GM19025 (cell line): ENCODE measurements around the gene CISH.

Experiments used
- ATAC-seq: cut with Tn5 transposase; IDR thresholded peaks from one replicate; pipeline ENCODE4 v1.9.1; 2021; ENCODE audit warnings: mild to moderate bottlenecking, low read depth, moderate library complexity; ENCODE audit not compliant: unreplicated experiment

CISH gene, protein sequence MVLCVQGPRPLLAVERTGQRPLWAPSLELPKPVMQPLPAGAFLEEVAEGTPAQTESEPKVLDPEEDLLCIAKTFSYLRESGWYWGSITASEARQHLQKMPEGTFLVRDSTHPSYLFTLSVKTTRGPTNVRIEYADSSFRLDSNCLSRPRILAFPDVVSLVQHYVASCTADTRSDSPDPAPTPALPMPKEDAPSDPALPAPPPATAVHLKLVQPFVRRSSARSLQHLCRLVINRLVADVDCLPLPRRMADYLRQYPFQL

DNA sequence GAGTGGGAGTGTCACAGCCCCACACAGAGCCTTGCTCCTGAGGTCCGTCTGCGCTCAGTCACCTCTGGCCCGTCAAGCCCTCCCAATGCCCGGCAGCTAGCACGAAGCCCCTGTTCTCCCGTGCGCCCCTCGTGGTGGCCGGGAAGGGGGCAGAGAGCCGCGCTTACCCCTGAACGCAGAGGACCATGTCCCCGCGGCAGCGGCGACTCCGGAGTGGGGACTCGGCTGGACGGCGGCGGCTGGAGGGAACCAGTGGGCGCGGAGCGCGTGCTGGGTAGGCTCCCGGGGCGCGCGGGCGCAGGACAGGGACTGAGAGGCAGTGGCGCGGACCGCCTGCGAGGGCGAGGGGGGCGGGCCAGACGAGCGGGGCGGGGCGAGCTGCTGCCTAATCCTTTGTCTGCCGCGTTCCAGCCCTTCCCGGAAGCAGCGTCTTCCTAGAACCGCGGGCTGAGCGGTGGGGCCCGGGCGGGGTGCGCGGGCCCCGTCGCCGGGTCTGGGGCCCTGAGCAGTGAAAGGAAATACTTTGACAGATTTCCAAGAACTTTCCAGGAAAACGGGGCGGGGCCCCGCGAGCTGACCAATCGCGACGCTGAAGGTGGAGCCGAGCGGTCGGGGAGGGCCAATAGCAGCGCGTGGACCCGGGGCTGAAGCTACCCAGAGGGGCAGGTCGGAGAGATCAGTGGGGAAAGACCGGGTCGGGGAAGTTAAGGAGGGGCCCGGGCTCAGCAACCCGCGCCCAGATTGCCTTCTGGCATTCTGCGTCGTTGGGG lies at the start of gene CISH:
CISH (minus strand) TSS at position 311 of the 770 bp plus-strand sequence; CDS start at position 187, 124 bp downstream.
- ATAC-seq, result peak; percentile 83

DNA sequence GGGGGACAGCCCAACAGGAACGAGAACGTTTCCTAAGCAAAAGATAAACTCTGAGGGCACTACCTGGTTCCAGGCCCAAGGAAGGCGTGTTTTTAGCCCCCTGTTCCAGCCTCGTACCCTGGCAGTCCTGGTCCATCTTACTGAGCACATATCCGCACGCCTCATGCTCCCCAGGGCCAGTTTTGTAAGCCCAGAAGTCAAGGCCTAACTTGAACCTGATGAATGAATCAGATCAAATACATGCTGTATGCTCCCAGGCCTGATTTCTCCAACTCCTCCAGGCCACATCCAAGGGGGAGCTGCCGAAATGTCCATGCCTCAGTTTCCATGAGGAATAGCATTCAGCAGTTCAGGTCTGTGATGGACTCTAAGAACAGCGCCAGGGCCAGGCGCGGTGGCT lies 48.8 kb upstream of the CISH start:
- ATAC-seq, result no peak

DNA sequence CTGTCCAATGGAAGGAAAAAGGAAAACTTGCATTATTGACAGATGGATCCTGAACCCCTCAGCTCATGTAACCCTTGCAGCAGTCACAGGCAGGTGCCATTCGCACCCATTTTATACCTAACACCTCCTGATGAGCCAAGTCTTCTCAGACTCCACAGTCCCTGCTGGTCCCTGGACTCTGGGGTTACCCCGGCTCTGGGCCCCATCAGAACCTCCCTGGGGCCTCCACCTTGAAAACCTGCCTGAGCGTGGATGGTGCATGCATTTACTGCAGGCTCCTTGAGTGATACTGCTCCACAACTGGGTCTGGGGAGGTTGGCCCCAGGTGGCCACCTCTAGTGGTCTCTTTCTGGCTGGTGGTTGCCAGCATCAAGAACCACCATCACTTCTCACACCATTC lies 47.3 kb upstream of the CISH start:
- ATAC-seq, result no peak

DNA sequence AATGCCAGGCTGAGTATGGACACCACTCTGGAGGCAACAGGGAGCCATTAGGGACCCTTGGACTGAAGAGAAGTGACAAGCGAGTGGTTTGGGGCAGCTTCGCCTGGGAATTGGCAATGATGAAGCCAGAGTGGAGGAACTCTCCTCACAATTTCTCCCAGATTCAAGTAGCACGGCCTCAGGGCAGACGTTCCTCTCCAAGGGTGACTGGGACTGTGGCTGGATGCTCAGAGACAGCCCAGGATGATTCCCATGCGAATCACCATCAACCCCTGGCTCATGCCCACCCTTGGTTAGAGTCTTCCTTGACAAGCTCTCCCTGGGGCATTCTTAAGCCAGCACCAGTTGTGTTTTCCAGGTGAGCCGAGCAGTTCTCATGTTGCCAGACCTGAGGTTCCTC lies 46.8 kb upstream of the CISH start:
- no peak for ATAC-seq

DNA sequence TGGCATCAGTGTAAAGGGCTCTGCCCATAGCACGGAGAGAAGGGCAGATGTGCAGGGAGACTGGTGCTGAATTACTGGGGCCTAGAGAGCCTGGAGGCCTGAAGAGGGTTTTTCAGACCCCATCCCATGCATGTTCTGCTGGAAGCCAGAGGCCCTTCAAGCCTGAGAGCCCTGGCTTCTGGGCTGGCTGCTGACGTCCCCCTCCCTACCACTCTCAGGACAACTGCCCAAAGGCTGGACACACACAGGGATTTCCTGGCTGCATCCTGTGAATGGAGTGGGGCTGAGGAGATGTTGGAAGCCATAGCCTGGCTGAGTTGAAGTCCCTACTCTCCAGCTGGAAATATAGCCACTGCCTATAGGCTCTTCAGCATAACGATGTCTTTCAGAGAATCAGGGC lies 46.2 kb upstream of the CISH start:
- no peak for ATAC-seq

DNA sequence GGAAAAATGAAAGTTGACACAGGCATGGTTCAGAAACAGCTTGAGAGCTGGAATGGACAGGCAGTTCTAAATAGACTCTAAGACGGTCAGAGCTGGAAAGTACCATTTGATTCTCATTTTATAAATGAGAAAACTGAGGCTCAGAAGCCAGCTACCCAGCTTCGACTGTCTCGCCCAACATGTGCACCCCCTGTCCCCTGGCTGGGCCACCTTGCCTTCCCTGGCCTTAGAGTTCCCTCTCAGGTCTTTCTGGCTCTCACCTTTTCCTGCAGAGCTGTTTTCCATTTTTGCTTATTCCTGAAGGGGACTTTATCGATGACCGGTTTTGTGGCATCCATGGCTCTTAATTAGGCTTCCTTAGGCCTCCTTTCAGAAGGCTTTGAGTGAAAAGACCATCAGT lies 45.8 kb upstream of the CISH start:
- ATAC-seq, result no peak

DNA sequence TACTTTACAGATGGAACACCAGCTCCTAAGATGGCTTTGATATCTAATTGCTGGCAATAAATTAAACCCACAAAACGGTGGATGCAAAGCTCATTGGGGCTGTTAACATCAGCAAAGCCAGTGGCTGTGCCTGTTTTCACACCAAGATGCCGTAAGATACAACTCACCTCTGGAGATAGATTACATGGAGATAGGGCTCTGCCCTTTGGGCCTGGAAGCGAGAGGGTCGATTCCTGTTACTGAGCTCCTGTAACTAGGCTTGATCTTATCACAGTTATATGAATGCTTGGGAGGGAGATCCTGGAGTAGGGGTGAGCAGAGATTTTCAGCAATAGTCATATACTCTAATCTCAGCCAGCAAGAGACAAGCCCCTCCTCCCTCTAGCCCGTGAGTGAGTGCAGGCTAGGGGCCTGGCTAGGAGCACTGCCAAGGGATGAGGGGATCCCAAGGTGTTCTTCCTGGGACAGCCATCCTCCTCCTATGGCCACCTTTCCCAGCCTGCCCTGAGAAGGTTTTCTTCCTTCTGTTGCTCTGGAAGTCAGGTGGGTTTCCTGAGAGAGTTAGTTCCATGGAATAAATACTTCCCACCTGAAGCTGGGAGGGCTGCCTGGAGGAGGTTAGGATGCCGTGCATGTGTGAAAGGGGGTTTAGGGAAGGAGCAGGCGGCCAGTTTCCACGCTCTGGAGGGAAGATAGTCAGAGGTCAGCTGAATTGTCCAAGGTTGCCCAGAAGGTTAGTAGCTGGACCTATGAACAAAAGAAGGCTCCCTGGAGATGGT lies 45.0 kb upstream of the CISH start:
- no peak for ATAC-seq

DNA sequence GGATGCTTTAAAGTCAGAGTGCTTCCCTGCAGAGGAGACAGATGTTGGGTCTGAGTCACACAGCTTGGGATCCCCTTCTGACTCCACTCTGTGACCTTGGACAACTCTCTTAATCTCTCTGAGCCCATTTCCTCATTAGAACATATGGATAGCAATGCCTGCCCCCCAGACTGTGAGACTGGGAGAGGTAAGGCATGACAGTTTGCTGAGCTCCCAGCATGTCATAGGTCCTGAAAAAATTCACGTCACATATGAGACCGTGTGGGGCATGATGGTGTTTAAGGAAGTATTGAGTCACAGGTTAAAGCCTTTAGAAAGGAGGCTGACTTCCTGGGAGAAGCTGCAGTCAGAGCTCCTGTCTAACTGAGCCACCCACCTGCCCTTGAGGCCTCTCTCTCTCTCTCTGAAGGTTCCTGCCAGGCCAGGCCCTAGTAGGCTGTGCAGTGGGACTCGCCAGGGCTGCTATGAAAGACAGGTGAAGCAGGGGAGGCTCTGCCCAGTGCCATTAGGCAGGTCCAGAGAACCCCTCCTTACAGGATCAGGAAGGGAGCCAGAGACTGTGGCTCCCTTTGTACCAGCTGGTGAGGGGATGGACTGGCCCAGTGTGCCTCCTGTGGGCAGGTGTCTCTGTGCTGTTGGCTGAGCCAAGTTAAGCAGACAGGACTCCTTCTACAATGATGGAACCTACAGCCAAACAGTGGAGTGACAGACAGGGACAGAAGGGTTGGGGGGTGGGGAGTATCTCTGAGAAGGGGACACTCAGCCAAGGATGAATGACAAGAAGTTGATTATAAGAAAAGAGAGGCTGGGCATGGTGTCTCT lies 43.6 kb upstream of the CISH start:
- no peak for ATAC-seq

DNA sequence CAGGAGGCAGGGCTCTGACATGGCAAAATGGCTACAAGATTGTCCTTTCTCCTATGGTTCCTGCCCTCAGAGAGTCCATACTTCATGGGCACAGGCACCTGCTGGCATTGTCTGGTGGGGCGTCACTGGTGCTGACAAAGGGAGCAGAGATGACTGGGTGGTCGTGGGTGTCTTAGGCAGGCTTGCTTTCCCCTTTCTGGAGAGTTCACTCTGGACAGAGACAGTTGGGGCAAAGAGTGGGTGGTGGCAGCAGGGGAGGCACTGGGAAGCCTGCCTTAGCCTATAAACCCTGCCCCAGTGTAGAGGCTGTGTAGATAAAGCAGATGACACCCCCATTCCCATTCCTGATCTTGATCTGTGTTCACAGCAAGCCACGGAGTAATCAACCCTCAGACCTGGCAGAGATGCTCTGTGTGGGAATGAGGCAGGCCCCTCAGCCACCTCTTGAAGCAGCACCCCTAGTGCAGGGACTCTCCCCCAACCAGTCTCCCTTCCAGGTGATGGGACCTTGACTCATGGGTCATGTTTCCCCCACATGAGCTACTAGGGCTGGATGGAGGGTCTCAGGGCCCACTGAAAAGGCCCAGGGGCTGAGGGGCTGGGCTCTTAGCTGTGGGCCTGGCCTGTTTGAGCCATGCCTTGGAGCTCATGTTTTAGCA lies 42.5 kb upstream of the CISH start:
- ATAC-seq, result no peak

DNA sequence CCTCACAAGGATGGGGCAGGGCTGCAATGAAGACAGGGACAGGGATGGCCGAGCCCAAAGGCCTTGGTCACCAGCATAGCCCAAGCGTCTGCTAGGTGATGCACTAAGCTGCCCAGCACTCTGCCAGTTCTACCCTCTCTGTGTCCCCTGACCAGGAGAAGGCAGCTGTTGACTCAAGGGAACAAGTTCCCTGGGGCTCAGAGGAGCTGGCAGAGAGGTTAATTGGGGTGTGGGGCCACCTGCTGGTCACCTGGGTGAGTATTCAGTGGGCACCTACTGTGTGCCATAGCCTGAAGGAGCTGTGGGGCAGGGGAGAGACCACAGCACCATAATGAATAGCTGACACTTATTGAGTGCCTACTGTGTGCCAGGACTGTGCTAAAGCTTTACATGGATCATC lies 41.1 kb upstream of the CISH start:
- ATAC-seq, result no peak

DNA sequence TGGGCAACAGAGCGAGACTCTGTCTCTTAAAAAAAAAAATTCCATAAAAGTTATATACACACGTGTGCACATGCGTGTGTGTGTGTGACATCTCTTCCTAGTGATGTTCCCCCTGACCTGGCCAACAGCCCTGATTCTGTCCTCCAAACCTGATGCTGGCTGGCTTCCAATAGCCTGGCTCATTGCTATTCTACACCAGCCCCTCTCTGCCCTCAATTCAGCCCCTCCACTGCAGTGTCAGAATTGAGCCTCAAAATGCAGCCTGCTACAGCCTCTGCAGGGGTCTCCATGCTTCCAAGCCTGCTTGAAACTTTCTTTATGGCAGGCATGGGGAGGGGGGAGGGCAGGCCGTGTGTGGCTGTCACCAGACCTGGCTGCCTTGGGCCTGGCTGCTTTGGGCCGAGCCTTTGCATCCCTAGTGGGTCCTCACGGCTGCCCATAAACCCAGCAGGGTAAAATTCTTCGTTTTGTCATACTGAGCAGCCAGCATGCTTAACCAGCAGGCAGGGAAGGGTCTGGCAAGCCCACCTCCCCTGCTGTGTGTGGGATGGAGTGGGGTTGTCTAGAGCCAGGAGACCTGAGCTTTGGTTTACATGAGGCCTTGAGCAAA lies 40.5 kb upstream of the CISH start:
- no peak for ATAC-seq

DNA sequence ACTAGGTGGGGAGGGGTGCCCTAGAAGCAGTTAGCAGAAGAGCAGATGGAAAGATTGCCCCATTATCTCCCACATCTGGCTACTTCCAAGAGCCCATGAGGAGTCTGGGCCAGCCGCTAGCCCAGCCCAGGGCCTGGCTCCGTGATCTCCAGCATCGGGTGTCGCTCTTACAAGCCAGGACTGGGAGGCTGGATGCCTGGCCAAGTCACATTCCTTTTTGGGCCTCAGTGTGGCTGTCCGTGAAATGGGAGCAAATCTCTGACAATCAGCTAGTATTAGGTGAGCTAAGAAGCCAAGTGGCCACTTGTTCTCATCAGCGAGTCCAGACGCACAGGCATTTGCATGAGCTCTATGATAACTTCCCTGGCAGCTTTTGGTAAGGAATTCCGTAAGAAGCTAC lies 39.9 kb upstream of the CISH start:
- ATAC-seq, result no peak

DNA sequence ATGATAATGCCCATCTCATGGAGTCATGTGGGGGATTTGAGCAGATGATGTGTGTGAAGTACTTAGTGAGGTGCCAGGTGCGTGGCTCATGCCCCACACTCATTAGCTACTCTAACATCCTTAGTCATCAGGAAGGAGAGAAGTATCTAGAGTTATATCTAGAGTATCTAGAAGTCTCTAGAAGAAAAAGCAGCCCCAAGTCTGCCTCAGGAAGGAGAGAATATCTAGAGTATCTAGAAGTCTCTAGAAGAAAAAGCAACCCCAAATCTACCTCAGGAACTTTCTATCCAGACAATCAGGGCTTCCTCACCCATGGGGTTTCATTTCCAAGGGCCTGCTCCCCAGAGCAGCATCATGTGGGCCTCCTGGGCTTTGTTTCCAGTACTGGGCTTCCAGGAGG lies 38.4 kb upstream of the CISH start:
- ATAC-seq, result no peak

DNA sequence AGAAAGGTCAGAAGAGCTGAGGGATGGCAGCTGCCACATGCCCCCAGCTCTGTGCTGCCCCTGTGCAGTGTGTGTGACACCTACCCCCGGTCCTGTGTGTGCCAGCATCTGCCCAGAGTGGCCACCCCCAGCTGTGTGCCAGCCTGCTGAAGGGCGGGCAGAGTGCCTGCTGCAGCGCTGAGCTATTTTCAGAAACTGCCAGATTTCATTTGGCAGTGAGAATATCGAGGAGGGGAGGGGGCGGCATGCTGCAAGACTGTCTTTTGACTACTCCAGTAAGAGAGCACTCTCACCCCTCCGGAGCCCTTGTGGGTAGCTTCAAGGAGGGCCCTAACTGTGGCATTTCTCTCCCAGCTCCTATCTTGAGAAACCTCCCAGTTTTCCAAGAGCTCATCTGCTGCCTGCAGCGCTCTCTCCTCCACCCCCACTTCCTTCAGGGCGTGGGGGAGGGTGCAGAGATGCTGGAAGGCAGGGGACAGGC lies 37.9 kb upstream of the CISH start:
- no peak for ATAC-seq

DNA sequence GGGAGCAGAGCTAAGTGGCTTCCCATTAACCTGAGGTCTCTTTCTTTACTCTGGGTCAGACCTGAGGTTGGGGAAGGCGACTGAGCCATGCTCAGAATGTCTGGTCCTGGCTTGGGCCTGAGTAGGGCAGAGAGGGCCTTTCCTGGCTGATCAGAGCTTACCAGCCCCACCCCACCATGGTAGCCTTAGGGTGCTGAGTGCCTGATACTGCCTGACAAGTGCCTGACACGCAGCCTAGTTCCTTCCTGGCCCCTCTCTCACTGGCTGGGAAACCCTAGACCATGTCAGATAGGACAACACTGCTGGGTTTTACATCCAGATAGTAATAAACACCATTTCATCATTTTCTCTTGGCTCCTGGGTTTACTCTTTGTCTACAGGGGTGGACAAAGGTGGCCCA lies 37.4 kb upstream of the CISH start:
- ATAC-seq, result no peak

DNA sequence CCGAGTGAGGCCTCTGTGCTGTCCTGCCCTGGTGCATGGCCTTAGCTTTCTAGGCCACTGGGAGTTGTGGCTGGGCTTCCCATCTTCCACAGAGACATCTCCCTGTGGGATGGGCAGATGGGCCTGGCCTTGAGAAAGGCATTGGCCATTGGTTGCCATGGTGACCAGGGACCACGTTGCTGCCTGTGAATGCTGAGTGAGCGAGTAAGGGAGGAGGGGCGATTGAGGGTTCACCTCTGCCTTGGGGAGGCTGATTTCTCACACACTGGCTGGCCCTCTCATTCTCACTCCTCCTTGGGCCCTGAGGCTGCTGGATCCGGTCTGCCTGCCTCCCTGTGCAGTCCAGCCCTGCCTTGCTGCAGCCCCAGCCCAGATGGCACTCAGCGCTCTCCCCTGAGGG lies 36.7 kb upstream of the CISH start:
- ATAC-seq, result no peak

DNA sequence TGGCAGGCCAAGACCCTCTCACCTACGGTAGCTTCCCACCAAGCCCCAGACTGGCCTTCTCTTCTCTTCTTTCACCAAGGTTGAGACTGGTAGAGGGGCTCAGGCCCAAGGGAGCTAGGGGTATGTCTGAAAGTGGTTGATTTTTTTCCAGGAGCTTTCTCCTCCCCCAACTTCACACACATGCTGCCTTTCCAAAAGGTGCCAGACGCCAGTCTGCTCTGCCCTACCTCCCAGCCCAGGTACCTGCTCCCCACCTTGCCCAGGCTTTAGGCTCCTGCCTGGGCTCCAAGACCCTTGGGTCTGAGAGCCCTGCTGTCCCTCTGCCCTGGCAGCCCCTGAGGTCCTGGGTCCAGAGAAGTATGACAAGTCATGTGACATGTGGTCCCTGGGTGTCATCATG lies 33.8 kb upstream of the CISH start:
- ATAC-seq, result no peak

DNA sequence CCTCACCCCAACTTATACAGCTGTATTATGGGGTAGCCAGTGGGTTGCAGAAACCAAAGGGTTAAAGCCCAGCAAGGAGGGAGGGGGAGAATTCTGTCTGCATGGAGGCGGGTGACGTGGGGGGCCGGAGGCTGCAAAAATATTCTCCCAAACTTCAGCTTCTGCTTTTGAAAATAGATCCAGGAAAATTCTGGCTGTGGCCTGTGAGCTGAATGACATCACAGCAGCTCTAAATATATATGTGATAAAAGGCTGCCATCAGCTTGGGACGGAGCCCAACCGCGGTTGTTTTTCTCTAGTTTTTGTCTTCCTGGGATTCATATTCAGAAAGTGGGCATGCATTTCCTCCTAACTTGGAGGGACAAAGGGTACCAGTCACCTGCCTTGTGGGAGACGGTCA lies 33.0 kb upstream of the CISH start:
- ATAC-seq, result no peak

DNA sequence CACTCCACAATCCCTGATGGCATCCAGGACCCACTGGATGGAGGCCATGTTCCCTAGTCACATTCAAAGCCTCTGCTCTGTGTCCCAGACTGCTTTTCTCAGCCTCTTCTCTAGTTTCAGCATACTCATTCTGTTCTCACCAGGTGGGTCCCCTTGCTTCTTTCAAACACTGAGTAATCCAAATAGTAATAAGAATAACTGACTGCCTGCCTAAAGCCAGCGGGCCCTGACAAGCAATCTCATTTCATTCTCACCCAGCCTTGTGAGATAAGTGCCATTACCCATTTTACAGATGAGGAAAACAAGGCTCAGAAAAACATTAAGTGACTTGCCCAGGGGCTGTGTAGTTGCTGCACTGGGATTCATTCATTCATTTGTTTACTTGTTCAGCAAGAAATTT lies 30.8 kb upstream of the CISH start:
- ATAC-seq, result no peak

DNA sequence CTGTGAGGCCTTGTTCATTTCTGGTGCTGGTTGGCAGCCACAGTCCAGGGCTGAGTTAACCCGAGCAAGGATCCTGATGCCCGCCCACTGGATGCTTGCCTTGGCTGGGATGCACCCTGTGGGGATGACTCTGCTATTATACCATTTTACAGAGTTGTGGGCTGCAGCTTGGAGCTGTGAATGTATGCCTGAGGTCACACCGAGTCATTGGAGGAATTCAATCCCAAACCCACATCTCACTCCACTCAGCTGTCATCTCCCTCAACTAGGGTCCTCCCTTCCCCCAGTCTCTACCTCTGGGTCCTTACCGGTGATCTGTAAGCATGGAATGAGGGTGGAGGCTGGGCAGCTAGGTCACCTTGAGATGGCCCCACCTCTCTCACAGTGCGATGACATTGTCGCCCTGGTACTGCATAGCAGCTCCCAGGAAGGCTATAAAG lies 27.5 kb upstream of the CISH start:
- ATAC-seq, result no peak
